G401 (cell line): ENCODE measurements around the gene GTF2IRD1. TPM values are rescaled to one million over a fixed set of nuclear protein-coding genes. Genes with fewer than 3 reads are reported as not detected.
A peak's percentile ranks its signal among the peaks of the same experiment; 100 is the strongest.
"Not testable (repeated sequence)": the region's sequence is repeated elsewhere in the genome, so short reads cannot be mapped to it uniquely, and the experiment has no call there.

Experiments used
- DNase-seq: peaks from one replicate; pipeline ENCODE4 v3.0.0-alpha.2; 2015; ENCODE audit warnings: low spot score
- in situ Hi-C: cut with HindIII; loops from 2 replicates; pipeline ENCODE4 v1.10.0; 2016; ENCODE audit warnings: low sequenced_read_pairs, mixed read lengths
- total RNA-seq: library from RNA; depleted of rRNA; stranded (reverse); fragments of >200 nt; shearing (Covaris generic); gene quantifications from 2 replicates; pipeline ENCODE4 v1.2.3, GENCODE V29; 2014

The GTF2IRD1 gene
- total RNA-seq, 1 experiment from 2014 or later = 28.3 TPM

- in situ Hi-C loops = no loop called here
Observed at GRCh38 chr7:74482629-74483401, 29.1 kb downstream of the GTF2IRD1 start.

GRCh38 chr7:74483402-74484336 is 30.0 kb downstream of the GTF2IRD1 start:
- peak; percentile 15 for DNase-seq

More at GRCh38 chr7:74482629-74483401, 29.1 kb downstream of the GTF2IRD1 start:
- no peak for DNase-seq

GRCh38 chr7:74485611-74486010 is 31.9 kb downstream of the GTF2IRD1 start:
- in situ Hi-C loops = no loop called here
- no peak for DNase-seq

More at GRCh38 chr7:74483402-74484336, 30.0 kb downstream of the GTF2IRD1 start:
- in situ Hi-C loops = no loop called here

GRCh38 chr7:74488518-74489030 is 34.9 kb downstream of the GTF2IRD1 start:
- DNase-seq, in situ Hi-C loops: not testable (repeated sequence)

- DNase-seq = no peak
- in situ Hi-C loops = no loop called here
Observed at GRCh38 chr7:74489997-74490945, 36.6 kb downstream of the GTF2IRD1 start.

- DNase-seq, in situ Hi-C loops: not testable (repeated sequence)
Observed at GRCh38 chr7:74491490-74491889, 37.8 kb downstream of the GTF2IRD1 start.

GRCh38 chr7:74493295-74493694 is 39.6 kb downstream of the GTF2IRD1 start:
- DNase-seq = no peak
- in situ Hi-C loops = no loop called here

- no peak for DNase-seq
- in situ Hi-C loops = no loop called here
Observed at GRCh38 chr7:74494076-74494548, 40.4 kb downstream of the GTF2IRD1 start.

GRCh38 chr7:74495112-74496086 is 41.7 kb downstream of the GTF2IRD1 start:
- in situ Hi-C loops = no loop called here
- no peak for DNase-seq

GRCh38 chr7:74496272-74496671 is 42.6 kb downstream of the GTF2IRD1 start:
- DNase-seq = no peak
- in situ Hi-C loops = no loop called here

- in situ Hi-C loops, DNase-seq: not testable (repeated sequence)
Observed at GRCh38 chr7:74496773-74497172, 43.1 kb downstream of the GTF2IRD1 start.

GRCh38 chr7:74498354-74498753 is 44.6 kb downstream of the GTF2IRD1 start:
- DNase-seq = no peak
- in situ Hi-C loops = no loop called here

- no peak for DNase-seq
- in situ Hi-C loops = no loop called here
Observed at GRCh38 chr7:74498996-74499834, 45.5 kb downstream of the GTF2IRD1 start.

- in situ Hi-C loops = no loop called here
- no peak for DNase-seq
Observed at GRCh38 chr7:74499835-74500388, 46.2 kb downstream of the GTF2IRD1 start.

GRCh38 chr7:74501298-74501697 is 47.6 kb downstream of the GTF2IRD1 start:
- DNase-seq = peak; percentile 29
- in situ Hi-C loops = no loop called here

GRCh38 chr7:74502216-74502891 is 48.6 kb downstream of the GTF2IRD1 start:
- DNase-seq = peak; percentile 95
- in situ Hi-C loops = no loop called here
